ENCODE results near the gene GPR143.

The GPR143 gene

DNA sequence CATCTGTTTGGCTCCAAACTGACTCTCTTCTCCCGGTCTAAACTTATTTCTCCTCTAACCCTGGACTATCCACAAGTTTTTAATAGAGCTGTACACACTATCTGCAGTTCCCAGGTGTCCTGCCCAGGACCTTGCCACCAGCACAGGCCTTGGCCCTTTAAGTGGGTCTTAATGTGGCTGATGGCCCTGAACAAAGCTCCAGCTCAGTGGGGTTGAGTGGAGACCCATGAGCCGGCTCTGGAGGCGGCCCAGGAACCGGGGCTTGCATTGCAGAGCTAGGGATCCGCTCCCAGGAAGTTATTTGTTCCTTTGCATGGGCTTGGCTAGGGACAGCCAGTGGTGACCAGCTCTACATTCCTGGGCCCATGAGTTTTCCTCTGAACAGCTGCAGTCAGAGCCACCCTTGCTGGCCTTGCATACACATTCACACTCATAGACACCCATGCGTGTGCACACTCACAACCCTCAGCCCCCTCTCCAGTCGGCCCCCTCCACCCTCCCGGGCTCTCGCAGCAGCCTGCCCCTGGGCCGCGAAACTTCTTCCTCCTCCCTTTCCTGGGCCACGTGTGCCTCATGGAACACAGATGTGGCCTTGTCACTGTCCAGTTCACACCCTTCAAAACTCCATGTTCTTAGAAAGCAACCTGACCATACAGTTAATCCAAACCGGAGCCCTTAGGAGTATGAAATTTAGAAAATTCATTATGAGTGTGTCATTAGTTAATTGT is 58.2 kb downstream of the GPR143 start:
- no peak for DNase-seq

DNA sequence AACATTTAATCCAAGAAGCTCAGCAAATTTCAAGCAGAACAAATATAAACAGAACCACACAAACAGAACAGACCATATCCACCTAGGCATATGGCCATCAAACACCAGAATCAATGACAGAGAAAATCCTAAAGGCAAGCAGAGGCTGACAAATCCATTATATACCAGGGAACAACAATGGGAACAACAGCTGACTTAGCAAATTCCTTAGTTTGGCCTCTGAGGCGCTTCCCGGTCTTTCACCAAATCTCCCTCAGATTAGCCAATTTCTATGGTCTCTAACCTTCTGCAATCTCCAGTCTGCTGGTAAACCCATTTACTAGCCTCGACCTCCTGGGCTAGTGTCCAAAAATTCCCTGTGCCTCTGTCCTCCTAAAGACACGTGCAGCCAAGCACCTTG is 59.2 kb downstream of the GPR143 start:
- DNase-seq, result no peak

DNA sequence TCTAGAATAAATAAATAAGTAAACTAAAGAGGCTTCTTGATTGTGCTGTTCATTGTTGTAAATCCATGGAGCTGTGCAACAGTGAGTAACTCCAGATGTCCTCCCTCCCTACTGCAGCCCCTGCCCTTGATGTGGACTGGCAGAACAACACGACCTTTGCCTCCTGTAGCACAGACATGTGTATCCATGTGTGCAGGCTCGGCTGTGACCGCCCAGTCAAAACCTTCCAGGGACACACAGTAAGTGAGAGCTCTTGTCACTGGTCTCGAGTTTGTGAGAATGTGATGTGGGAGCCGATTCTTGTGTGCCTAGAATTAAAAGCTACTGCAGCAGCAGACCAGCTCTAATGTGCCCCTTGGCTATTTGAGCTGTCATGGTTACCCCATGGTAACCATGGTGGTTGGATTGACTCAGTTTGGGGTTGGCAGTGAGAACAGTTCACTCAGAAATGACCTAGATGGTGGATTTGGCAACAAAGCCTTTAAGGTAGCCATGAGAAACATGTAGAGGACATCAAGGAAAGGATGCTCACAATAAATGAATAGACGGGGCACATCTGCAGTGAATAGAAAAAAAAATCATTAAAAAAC is 60.7 kb downstream of the GPR143 start:
- no peak for DNase-seq

DNA sequence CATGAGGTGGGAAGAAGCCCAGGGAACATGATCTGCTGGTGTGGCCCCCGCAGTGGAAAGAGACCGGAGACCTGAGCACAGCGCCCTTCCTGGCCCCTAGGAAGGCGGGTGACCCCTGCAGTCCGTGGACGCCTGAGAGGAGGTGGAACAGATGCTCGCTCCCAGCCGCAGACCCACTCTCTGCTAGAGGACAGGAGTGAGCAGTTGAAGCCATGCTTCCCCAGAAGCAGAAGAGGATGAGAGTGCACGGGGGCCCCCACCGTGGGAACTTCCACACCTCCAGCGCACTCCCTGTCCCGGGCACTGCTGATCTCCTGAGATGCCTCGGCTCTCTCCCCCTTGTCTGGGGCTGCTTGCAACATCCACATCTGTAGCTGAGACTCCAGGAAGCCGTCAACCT is 62.2 kb downstream of the GPR143 start:
- DNase-seq, result no peak

DNA sequence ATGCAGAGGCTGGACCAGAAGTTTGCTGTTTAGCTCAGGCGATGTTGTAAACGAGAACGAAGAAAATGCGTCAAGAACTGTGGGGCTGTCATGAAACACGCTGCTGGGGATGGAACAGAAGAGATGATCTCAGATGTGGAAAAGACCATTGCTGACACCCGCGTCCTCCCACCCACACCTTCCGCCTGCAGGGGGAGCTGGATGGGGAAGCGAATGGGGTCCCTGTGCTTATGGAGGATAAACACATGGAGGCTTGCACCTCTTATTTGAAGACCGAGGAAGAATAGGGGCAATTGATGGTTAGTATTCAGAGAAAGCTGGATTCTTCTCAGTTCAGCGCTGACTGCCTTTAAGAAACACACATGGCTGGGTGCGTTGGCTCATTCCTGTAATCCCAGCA is 63.9 kb downstream of the GPR143 start:
- no peak for DNase-seq

DNA sequence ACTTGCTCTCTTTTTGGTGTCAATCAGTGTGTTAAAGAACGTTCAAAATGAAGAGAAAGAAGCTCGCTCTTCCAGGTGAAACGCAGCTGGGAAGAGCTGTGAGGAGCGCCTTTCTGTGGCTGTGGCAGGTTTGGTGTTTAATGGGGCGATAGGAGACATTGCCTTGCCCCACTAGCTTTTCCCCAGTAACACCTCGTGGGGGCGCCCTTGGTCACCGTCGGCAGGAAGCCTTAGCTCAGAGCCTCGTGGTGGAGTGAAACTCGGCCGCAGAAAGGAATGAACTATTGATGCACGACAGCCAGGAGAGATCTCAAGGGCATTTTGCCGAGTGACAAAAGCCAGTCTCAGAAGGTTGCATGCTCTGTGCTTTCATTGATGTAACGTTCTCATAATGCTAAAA is 65.1 kb downstream of the GPR143 start:
- DNase-seq, result no peak

DNA sequence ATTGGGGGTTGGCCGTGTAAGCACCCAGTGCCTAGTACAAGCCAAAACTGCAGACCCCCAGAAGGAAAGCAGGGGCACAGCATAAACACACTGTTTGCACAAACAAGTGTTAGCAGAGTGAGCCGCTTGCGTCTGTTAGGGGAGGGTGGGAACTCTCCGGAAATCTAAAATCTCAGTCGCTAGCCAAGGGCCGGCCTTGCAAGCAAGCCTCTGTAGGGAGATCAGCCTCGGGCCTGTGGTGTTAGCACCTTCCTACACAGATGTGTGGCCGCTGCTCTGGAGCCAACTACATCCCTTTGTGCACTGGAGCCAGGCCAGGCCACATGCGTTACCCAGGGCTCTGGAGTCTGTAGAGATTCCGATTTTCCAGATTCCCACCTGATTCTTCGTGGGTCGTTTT is 67.1 kb downstream of the GPR143 start:
- DNase-seq, result no peak

DNA sequence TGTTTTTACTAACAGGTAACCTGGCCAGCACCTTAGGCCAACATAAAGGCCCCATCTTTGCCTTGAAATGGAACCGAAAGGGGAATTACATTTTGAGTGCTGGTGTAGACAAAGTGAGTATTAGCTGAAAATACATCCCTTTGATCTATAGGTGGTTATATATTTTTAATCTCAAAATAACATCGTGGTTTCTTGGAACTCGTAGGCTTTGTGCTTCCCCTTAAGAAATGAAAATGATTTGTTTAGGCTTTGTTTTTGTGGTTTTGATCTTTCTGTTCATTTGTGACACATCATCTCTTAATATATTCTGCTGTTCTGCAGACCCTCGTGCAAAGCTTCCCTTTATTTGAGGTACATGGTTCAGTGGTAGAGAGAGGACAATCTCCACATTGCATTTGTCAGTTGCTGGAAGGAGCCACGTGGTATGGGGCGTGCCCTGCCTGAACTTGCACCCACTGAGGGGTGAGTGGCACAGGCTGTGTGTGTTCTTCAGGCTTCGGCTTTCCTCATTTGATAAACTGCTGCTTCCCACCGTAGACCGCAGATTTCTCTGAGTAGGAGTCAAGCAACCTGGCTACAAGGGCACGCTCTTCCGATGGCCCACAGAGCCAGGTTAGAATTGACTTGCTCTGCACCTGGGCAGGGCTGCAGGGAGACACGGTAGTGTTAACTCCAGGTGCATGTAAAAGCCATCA is 72.2 kb downstream of the GPR143 start:
- no peak for DNase-seq

DNA sequence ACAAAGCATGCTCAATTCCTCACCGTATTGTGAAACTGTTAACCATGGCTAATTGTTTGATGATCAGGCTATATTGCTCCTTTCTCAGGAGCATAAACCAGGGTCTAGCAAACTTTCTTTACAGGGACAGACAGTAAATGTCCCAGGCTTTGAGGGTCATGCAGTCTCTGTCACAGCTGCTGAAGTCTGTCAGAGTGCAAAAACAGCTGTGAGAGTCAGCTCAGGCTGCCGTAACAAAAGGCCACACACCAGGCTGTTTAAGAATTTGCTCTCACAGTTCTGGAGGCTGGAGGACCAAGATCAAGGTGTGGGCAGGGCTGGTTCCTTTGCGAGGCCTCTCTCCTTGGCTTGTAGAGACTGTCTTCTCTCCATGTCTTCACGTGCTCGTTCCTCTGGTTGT is 75.6 kb downstream of the GPR143 start:
- no peak for DNase-seq

DNA sequence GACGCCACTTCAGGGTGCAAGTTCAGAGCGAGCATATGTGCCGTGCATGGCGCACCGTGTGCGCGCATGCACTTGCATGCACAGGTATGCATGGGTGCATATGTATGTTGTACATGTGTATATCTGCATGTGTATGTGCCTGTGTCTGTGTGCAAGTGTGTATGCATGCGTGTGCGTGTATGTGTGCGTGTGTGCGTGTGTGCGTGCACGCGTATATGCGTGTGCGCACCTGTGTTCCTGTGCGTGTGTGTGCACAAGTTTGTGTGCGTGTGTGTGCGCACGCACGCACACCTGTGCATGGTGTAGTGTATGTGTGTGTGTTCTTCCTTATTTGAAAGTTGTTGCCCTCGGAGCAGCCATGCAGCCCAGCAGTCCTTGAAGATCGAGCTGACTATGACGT is 76.8 kb downstream of the GPR143 start:
- DNase-seq, result no peak

DNA sequence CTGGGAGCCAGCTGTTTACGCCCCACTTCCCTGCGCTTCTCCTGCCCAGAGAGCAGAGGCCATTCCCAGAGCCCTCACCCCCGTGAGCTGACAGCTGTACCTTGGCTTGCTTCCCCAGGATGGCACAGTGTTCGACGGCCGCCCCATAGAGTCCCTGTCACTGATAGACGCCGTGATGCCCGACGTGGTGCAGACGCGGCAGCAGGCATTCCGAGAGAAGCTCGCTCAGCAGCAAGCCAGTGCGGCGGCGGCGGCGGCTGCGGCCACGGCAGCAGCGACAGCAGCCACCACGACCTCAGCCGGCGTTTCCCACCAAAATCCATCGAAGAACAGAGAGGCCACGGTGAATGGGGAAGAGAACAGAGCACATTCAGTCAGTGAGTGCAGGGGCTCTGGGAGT is 77.7 kb downstream of the GPR143 start:
- DNase-seq, result no peak

DNA sequence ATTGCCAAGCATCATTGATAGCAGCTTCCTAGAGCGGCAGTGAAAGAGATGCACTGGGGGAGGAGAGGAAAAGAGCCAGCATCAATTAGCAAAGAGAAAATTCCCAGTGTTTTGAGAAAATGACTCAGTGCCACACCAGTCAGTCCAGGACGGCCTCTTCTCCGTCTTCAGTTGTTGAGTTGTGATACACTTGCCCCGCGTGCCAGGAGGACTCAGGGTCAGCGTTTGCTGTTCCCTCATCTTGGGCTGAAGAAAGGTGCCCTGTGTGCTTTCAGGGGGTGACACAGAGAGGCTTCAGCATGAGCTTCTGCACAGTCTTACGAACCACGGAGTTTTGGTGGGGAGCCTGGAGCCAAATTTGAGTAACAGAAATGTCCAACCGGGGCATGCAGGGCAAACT is 82.3 kb downstream of the GPR143 start:
- DNase-seq, result no peak

DNA sequence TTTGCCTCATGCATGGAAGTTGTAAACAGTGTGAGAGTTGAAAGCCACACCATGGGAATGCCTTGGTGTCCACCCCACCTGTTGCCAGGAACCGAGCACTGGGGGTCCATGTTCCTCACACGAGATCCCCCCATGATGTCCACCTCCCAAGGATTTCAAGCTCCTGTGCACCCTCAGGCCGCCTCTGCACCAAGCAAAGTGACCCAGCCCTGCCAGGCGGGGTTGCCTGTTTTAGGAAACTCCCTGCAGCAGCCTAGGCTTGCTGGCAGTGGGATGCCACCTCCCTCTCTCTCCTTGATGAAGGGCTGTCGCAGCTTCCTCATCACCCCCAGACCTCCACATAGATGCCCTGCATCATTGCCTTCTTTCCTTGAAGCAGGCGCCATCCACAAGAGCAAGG is 82.8 kb downstream of the GPR143 start:
- no peak for DNase-seq

DNA sequence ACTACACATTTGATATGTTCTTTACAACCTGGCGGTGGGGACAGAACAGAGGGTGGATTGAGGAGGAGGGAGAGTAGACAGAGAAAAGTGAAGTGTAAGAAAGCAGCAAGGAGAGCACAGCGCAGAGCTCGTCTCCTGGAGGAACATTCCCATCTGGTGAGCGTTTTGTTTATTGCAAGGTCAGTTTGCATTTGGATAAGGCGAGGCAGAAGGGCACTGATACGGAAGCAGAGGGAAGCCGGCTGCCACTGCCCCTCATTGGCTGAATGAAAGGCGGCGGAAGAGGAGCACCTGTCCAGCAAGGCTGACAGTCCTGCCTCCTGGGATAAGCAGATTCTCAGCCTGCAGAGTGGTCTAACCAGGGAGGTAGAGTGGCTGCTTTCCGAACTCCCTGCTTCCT is 83.2 kb downstream of the GPR143 start:
- no peak for DNase-seq

DNA sequence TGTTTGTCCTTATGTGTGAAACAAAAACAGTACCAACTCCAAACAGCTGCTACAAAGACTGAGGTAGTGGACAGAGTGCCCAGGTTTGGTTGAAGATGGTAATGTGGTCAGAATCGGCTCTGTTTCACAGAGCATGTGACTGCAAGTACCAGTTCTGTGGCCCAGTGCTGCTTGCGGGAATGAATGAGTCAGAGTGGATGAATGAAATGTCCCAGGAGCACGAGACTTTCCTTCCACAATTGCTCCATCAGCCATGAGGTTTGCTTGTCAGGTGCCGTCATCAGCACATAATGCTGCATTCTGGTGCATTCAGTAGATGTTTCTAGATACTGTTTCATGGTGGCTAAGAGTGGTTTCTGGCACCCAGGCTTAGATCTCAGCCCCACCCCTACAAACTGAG is 84.2 kb downstream of the GPR143 start:
- DNase-seq, result no peak

DNA sequence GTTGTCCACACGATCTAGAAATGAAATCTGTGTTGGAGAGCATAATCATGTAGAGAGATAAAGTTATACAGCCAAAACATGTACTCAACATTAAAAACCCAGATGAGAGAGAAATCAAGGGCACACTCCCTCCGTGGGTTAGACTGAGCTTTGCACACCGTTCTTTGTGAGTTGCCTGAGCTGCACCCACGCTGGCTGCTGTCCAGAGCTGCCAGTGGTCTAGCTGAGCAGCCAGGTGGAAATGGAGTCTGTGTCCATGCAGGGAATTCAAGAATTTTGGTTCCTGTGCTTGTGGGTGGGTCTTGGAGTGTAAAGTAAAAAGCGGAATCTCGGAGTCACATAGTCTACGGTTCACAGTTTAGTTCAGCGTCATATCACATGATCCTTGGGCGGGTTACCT is 84.6 kb downstream of the GPR143 start:
- no peak for DNase-seq

DNA sequence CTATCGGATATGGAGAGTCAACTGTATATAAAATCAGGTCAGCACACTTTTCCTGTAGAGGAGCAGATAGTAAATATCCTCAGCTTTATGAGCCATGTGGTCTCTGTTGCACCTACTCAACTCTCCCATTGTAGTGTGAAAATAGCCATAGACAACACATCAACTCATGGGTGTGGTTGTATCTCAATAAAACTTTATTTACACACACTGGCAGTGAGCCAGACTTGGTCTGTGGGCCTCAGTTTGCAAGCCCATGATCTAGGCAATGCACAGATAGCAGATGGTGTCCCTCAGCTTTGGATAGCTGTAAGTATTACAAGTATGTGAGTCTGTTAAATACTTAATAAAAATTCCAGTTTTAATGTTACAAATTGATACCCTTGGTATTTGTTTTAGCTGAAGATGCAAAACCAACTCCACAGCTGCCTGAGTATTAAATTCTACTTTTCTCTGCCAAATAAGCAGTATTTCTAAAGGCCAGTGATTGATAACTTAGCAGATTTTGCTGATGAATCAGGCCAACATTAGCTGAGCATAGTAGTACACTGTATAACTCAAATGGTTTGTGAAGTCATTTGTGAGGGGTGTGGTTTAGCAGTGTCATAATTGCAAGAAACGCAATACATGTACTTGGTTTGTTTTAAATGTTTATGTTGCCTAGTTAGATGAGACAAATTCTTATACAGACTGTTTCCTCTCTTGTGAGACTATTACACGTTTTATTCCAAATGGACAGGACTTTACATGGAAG is 87.3 kb downstream of the GPR143 start:
- DNase-seq, result no peak

DNA sequence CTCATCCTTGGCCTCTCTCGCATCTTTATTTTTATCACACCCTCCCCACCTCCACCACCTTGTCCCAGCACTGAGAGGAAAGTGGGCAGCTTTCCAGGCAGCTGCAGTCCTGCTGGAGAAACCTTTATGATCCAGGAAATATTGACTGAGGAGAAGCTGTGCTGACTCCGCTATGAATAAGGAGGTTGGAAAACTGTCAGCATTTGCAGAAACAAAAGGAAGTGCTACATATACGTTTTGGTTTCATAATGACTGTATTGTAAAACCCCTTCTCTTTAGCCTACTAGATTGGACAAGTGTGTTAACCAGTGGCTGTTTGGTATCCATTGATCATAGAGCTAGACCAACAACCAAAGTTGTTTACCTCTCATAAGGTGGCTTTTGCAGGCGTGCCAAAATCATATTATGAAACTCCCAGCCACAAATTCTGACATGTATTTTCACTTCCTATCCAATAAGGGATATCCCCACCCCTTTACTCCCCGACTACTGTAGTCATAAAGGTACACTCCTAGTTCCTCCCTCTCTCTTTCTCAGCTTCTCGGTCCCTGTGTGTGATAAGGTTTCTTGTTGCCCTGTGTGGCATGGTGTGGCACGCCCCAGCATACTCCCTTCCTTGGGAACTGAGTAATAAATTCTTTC is 88.4 kb downstream of the GPR143 start:
- no peak for DNase-seq

DNA sequence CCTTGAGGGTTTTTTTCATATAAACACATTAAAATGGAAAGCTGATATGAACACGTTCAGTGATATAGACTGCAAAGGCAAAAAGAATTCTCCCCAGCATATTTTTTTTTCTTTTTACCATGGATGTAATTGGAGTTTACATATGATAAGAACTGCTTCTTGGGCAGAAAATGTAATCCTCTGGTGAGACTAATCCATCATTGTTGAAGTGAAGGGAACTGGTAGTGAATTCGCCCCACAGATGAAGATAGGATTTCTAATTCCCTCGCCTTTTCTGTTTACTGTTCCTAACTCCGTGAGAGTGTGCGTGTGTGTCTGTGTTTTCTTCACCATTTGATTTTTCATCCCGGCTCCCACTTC is 88.9 kb downstream of the GPR143 start:
- no peak for DNase-seq

DNA sequence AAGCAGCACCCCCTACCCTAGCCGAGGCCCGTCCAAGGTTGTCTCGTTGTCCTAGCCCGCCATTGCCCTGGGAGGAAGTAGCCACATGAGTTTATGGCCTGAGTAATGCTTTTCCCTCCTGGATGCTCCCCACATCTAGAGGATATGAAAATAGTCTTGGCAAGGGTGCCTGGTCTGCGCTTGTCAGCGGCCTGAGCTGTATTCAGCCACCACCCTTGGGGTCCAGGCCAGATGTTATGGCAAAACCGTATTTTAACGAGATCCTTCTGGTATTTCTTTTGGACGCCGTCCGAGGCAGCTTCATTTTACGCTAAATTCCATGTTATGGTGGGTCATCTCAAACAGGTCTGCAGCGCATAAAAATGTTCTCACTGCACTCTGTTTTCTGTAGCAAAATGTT is 89.3 kb downstream of the GPR143 start:
- DNase-seq, result no peak
